ENCODE results near the gene HNRNPA3. TPM values are rescaled to one million over a fixed set of nuclear protein-coding genes. Genes with fewer than 3 reads are reported as not detected.
"Not testable (repeated sequence)": the region's sequence is repeated elsewhere in the genome, so short reads cannot be mapped to it uniquely, and the experiment has no call there.

HNRNPA3 gene
- total RNA-seq, 1 experiment from 2014 or later = 61.6 TPM

GRCh38 chr2:177188482-177189469, 23.8 kb upstream of the HNRNPA3 start:
- DNase-seq (ENCODE audit: low read depth) = no peak

GRCh38 chr2:177190941-177191340, 21.7 kb upstream of the HNRNPA3 start:
- DNase-seq (ENCODE audit: low read depth) = no peak

GRCh38 chr2:177192788-177193187, 19.8 kb upstream of the HNRNPA3 start:
- no peak for DNase-seq (ENCODE audit: low read depth)

- no peak for DNase-seq (ENCODE audit: low read depth)
Observed at GRCh38 chr2:177193240-177193639, 19.4 kb upstream of the HNRNPA3 start.

GRCh38 chr2:177195194-177195593, 17.4 kb upstream of the HNRNPA3 start:
- DNase-seq (ENCODE audit: low read depth) = no peak

- DNase-seq (ENCODE audit: low read depth) = not testable (repeated sequence)
Observed at GRCh38 chr2:177200419-177200818, 12.2 kb upstream of the HNRNPA3 start.

- DNase-seq (ENCODE audit: low read depth) = no peak
Observed at GRCh38 chr2:177201919-177202346, 10.7 kb upstream of the HNRNPA3 start.

- DNase-seq (ENCODE audit: low read depth) = no peak
Observed at GRCh38 chr2:177204417-177204816, 8.2 kb upstream of the HNRNPA3 start.

- DNase-seq (ENCODE audit: low read depth) = no peak
Observed at GRCh38 chr2:177207101-177207500, 5.5 kb upstream of the HNRNPA3 start.

GRCh38 chr2:177211169-177211568, 1.4 kb upstream of the HNRNPA3 start:
- DNase-seq (ENCODE audit: low read depth) = no peak

- DNase-seq (ENCODE audit: low read depth) = no peak
Observed at GRCh38 chr2:177211576-177212105, 953 bp upstream of the HNRNPA3 start.

- DNase-seq (ENCODE audit: low read depth) = peak; percentile 81
Observed at GRCh38 chr2:177212891-177213856, 580 bp downstream of the HNRNPA3 start.

GRCh38 chr2:177217247-177217843, 4.8 kb downstream of the HNRNPA3 start:
- no peak for DNase-seq (ENCODE audit: low read depth)

- DNase-seq (ENCODE audit: low read depth) = not testable (repeated sequence)
Observed at GRCh38 chr2:177219787-177220186, 7.2 kb downstream of the HNRNPA3 start.

- no peak for DNase-seq (ENCODE audit: low read depth)
Observed at GRCh38 chr2:177221534-177221933, 8.9 kb downstream of the HNRNPA3 start.

GRCh38 chr2:177221970-177222369, 9.4 kb downstream of the HNRNPA3 start:
- DNase-seq (ENCODE audit: low read depth) = no peak

GRCh38 chr2:177223436-177223835, 10.8 kb downstream of the HNRNPA3 start:
- not testable (repeated sequence) for DNase-seq (ENCODE audit: low read depth)

- DNase-seq (ENCODE audit: low read depth) = no peak
Observed at GRCh38 chr2:177225965-177226360, 13.4 kb downstream of the HNRNPA3 start.

GRCh38 chr2:177229442-177230242, 17.0 kb downstream of the HNRNPA3 start:
- DNase-seq (ENCODE audit: low read depth) = no peak

GRCh38 chr2:177231270-177231669, 18.7 kb downstream of the HNRNPA3 start:
- no peak for DNase-seq (ENCODE audit: low read depth)

Data from M059J (cell line).